NCI-H1092 (cell line): ENCODE measurements around the gene PRPS1L1.

Source experiments
- DNase-seq: peaks from one replicate; lab custom pipeline; 2025; lab: John Stamatoyannopoulos, UW

PRPS1L1 gene

DNA sequence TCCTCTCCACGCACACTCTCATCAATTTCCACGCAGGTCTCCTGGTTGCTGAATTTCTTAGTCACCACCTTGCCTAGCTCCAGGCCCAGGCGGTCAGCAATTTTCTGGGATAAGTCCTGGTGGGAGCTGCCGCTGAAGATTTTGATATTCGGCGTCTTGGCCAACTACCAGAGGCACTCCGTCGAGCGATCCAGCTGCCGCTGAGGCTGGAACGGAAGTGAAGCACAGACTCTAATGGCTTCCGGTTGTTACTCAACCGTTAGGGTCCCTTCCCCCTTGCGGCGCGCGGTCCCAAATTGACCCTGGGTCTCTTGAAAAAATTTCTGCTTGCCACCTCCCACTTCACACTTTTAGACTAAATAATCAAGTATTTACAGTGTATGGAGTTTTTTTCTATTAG, at the start of gene PRPS1L1:
Gene PRPS1L1, minus strand, starts transcription at position 219 of the 400 bp plus-strand sequence.
- DNase-seq, result no peak

DNA sequence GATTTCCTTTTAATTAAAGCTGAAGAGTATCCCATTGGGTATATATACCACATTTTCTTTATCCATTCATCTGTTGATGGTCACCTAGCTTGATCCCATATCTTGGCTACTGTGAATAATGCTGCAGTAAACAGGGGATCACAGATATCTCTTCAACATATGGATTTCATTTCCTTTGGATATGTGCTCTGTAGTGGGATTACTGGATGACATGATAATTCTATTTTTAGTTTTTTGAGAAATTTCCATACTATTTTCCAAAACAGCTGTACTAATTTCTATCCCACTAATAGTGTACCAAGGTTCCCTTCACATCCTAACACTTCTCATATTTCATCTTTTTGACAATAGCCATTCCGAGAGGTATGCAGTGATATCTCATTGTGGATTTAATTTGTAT, 48.8 kb upstream of the PRPS1L1 start:
- no peak for DNase-seq

DNA sequence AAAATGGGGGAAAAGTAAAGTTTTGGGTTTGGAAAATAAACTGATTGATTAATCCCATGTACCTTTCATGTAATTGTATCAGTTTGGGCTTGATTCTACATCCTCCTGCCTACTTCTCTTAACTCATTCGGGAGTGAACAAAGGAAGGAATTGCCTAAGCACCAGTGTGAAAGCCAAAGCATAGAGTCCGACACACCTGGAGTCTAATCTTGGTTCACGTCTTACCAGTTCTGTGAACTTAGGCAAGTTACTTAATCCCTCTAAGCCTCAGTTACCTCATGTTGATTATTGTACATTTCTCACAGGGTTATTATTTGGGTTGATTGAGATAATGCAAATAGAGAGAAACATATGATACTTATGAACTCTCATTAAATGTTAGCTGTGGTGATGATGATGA, 41.1 kb upstream of the PRPS1L1 start:
- no peak for DNase-seq

DNA sequence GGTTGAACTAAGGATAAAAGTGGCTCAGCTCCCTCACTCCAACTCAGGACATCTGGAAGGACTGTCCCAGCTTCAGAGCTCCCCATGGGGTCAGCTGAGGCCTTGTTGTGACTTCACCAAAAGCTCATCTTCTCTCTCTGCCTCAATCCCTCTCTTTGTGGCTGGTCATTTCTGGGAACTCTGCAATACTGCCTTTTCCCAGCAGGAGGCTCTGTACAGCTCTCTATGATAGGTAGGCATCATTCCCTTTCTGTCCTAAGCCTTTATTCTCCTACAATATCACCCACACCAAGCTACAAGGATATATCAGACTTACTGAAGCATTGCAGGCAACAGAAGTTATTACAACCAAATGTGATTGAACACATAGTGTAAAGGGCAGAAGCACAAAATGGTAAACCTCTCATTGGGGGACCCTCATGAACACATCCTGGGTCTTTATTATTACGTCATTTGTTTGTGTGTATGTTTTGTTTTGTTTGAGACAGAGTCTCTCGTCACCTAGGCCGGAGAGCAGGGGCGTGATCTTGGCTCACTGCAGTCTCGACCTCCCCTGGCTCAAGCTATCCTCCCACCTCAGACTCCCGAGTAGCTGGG, 36.7 kb upstream of the PRPS1L1 start:
- DNase-seq, result no peak

DNA sequence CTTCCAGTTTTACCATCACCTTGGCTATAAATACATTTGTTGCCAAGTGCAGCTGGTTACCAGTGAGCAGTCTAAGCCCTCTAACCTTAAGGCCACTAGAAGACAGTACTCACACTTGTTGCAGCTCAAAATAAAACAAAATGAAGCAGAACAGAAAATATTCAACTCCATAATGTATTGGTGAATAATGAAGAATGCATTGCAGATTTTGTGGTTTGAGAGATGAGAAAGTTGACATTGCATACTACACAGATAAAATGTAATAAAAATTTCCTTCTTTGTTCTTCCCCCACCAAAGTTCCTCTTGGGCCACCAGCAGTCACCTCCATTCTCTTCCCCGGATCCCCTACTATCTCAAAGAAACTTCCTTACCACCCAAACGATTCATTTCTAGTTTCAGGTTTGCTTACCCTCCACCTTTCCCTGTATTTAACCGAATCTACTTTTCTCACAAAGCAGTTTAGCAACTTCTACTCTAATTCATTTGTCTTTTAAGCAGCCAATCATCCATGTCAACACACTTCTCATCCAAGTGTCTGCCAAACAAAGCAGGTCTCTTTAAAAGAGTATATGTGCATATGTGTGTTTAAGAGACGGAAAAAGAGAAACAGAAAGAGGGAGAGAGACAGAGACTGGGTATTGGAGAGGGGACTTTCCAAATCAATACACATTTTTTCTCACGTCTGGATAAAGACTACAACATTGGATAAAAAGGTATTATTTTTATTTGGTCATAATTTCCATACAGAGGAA, 35.7 kb upstream of the PRPS1L1 start:
- no peak for DNase-seq

DNA sequence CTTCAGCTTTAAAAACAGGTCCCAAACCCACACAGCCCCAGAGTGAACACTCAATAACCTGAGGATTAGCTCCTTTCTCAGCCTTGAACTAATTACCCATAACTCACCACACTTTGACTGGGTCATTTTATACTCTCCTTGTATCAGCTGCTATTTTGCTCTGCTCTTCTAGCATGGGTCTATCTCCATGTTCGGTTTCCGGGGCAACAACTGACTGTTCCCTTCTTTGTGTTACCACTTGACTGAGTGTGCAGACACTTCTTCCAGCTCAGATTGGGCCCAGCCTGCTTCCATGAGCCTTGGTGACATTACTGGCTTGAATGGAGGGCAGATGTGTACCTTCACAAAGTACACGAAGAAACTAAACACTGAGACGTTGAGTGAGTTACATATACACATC, 31.5 kb upstream of the PRPS1L1 start:
- DNase-seq, result no peak

DNA sequence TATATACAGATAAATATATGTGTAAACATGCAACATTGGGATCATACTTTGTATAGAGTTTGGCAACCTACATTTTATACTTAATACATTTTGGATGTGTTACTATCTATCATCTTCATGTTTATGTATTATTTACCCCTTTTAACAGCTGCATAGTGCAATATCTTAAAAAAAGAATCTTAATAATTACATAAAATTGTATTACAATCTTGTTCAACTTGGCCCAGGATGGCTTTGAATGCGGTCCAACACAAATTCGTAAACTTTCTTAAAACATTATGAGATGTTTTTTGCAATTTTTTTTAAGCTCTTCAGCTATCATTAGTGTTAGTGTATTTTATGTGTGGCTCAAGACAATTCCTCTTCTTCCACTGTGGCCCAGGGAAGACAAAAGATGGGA, 26.3 kb upstream of the PRPS1L1 start:
- no peak for DNase-seq

DNA sequence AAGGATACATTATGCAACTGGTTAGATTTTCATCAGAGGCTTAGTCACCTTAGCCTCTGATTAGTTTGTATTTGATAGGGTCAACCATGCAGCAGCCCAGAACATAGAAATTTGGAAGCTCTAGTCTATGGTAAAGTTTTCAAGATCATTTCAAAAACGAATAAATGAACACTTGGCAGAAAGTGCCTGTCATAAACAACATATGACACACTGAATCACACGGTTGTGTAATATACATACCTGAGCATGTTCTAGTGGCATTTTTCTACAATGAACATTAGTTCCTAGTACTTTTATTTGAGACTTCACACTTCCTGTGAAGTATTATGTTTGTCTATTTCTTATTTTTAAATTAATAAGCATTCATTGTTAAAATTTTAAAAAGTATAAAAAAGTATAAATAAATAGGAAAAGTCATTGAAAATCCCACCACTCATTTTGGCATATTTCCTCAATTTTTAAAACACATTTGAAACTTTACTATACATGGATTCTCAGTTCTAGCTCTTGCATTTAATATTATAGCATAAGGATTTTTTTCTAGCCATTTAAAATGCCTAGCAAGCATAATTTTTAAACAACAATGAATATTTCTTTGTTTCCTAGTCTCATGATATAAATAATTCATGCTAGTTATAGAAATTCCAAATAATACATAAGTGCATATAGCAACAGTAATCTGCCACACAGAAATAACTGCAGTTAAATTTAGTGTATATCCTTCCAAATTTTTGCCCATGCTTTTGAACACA, 25.7 kb upstream of the PRPS1L1 start:
- DNase-seq, result no peak

DNA sequence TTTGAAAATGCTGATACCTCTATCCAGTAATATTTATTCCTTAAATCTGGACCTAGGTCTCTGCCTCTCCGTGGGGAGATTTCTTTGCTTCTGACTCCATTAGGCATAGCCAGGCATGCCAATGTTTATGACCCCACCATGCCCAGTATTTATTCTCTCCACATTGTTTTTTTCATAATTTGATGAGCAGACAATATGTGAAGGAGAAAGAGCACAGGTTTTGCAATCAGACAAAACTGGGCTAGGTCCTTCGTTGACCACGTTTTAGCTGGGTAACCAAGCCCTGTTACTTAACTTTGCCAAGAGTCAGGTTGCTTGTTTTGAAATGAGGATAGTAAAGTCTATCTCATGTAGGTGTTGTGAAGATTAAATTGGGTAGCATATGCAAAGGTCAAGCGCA, 21.6 kb upstream of the PRPS1L1 start:
- no peak for DNase-seq

DNA sequence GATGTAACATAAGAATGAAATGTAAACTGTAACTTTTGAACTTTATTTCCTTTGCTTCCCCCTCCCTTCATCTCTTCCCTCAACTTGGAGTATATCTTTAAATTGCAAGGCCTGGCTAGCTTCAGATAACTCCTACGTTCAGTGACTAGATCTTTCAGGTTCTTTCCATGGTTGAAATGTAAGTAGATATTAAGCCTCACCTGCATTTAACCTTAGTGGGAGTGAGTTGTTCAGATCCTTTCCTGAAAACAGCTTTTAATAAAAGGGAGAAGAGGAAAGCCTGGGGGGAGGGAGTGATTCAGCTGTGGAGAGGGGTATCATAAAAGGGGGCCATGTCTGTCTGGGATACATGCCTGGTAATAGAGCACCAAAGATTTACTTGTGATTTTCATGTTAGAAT, 19.0 kb upstream of the PRPS1L1 start:
- no peak for DNase-seq

DNA sequence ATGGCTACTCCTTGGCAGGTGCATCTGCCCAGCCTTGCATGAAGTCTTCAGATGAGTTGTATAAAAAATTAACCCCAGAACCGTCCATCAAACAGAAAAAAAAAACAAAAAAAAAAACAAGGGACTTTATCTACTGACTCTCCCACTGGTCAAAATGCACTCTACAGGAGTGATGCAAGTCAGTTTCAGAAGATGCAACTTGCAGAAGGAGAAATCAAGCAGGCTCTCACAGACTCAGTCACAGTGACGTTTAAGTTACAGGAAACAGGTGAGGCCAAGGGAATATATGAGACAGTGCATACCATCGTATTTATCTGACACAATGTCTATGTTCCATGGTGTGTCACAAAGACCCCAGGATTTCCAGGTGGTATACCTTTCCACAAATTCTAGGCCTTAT, 17.5 kb upstream of the PRPS1L1 start:
- no peak for DNase-seq

DNA sequence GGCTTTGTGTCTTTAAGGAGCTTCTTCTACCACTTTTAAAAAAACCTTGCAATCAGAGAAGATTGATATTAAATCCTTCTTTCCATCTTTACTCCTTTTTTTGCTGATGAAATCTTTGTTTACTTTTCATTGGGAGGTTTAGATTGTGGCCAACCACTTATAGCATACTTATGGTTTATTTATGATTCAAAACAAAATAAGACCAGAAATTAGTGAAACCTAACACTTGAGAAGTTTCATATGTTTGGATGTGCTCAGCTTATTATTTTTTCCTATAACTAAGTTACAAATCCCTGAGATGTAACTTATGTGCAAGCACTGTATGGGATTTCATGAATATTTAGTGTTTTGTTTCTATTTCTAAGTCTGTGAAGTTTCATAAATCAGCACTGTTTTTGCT, 13.5 kb upstream of the PRPS1L1 start:
- DNase-seq, result no peak

DNA sequence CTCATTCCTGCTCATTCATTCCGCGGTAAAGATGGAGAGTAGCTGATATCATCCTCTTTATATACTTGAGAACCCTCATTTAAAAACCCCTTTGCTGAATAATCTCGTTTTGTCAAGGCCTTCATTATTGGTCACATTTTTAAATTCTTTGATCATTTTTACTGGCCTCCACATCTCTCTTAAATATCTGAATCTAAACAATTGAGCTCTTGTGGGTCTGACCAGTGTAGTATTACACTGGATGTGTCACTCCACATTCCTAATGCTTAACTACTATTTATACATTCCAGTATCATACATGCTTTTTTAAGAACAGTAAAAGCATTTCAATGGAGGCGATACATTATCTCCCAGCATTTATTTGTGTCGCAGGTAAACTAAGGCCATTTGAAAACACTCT, 12.6 kb upstream of the PRPS1L1 start:
- no peak for DNase-seq

DNA sequence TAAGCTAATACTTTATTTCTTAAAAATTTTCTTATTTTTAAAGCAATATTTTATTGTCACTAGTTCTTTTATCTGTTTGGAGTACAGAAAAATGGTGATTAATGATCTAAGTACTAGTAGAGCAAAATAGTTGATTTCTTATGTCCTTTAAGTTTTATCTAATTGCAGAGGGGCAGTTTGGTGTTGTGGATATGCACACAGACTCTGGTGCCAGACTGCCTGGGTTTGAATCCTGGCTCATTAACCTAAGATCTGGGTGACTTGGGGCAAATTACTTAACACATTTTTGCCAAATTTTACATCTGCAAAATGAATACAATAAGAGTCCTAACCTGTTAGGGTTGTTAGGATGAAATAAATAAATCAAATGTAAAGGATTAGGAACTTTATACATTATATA, 10.7 kb upstream of the PRPS1L1 start:
- DNase-seq, result no peak

DNA sequence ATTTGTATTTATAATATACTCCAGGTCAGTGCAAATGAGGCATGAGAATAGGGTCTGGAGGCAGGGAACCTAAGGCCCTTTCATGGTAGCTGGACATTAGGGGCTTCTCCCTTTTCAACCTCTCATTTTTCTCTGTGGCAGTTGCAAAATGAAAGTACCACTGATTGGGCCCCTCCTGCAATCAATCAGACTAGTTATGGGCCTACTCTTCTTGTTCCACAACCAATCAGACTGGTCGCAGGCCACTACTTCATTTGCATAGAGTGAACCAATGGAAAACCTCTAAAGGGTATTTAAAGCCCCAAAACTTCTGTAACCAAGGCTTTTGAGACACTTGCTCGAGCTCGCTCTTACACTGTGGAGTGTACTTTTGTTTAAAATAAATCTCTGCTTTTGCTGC, 10.0 kb upstream of the PRPS1L1 start:
- no peak for DNase-seq

DNA sequence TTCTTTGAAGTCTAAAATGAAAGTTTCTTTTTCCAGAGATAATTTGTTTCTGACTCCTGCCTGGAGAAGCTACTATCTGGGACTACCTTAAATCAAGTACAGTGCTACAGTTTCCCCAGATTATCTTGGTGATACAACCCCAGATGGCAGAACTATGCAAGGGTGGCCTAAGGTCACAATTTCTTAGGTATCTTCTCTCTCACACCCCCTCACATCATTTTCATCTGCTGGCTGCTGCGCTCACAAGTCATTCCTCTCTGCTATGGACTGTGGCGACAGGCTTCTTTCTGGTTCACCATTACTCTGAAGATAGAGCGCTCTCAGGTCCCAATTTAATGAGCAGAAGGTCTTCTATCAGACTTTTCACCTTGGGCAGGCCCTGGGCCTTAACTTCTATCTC, 9.1 kb upstream of the PRPS1L1 start:
- DNase-seq, result no peak

DNA sequence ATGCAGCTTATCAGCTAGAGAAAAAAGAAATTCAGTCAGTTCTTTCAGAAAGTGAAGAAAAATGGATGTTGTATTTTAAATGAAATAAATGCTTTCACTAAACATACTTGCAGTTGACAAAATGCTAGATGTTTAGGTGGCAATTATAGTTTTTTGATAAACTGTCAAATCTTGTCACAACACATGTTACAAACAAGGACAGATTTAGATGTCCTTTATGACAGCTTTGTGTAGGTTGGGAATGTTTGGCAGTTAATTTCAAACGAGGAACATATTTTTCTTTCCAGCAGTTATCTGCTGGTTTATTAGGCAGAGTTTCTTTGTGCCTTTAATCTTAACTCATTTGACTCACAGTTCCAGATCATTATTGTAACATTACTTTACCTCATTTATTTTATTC, 3.1 kb upstream of the PRPS1L1 start:
- DNase-seq, result no peak

DNA sequence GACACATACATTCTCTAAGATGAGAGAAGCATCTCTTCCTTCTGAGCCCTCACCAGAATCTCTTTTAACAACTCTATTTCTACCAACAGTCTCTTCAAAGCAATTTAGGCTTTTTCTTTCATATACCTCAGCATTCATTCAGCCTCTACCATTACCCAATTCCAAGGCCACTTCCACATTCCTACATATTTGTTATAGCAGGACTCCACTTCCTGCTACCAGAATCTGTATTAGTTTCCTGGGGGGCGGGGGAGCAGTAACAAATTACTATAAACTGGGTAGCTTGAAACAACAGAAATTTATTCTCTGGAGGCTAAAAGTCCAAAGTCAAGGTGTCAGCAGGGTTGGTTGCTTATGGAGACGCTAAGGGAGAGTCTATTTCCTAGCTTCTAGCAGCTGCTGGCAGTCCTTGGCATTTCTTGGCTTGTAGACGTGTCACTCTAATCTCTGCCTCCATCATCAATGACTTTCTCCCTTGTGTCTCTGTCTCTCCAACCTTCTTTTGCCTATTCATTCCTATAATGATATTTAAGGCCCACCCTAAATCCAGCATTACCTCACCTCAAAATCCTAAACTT, 7.4 kb downstream of the PRPS1L1 start:
- DNase-seq, result no peak

DNA sequence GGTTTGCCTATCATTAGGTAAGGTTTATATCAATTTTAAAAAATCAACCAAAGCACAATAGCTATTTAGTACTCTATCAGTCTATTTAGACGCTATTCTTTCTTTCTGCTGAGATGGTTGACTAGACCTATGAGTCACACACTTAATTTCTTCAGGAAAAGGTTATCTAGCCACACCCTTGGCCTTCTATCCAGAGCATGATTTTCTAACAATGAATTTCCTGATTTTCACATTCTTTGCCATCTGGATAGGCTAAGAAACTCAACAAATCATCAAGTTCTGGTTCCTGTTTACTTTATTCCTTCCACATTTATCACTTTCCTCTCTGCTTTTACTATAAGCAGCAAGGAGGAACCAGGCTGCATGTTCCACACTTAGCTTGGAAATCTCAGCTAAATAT, 8.1 kb downstream of the PRPS1L1 start:
- no peak for DNase-seq

DNA sequence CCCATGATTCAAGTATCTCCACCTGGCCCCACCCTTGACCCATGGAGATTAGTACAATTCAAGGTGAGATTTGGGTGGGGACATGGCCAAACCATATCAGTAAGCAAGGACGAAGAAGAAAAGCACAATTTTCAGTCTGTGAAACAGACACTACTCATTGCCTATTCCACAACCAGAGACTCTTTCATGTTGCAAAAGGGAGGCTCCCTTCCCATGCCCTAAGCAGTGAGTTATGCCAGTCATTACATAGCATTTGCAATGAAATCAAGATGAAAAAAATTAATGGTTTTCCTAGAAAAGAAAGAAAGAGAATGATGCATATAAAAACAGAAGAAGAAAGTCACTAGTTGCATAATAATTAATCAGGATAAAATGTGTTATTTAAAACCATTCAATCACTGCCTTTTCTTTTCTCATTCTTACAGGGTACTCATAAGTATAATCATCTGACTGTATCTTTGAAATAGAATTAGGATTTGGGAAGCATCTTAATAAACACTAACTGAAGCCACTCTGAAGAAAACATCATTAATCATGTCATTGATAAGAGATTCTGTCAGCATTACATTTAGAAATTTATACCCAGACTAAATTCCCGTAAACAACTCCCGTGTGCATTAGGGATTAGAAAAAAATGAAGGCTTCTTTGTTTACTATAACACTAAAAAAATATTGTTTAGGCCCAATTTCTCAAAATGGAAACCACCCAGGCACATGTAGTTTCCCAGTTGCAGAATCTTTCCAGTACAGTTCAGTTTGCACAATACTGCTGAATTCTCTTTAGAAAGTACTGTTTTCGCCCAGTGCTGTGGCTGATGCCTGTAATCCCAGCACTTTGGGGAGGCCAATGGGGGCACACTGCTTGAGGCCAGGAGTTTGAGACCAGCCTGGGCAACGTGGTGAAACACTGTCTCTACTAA, 9.1 kb downstream of the PRPS1L1 start:
- no peak for DNase-seq

DNA sequence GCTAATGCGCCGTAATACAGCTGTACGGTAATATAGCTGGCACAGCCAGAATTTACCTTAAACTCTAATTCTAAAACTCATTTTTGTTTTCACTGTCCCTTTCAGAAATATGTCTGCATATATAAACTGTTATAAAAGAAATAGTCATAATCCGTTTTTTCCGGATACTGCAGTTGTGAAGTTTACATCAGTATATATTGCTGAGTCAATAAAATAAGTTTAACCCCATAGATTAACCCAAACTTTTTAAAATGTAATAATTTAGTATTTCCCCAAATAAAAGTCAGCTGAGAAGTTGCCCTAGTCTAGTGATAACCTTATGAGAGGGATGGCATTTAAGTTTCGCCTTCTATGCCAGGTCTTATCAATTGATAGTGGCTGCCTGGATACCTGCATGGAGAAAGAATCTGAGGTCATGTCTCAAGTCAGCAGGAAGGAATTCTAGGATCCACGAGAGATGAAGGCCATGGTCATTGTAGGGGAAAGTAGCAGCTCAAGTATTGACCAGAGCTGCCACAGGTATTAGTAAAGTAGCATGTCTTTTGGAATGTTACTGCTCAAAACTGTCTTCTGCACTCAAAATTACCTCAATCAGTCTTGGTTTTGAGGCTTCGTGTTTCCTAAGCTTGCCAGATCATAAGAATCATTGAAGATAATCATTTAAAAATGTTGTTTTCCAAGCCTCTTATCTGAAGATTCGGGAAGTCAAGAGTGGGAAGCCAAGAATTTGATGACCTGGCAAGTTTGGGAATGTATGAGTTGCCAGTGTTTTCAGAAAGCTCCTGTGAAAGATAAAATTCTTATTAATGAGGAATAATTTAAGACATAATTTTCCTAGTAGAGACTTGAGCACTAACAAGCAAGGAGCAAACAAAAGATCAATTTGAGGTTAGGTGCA, 10.8 kb downstream of the PRPS1L1 start:
- no peak for DNase-seq
